K562 (cell line): Measurements from ENCODE around the gene RBM4B. TPM values are rescaled to one million over a fixed set of nuclear protein-coding genes. Genes with fewer than 3 reads are reported as not detected.

Experiments used
- CBX1 ChIP-seq: sonication (generic); IDR thresholded peaks from 2 replicates; pipeline ENCODE4 v1.6.1; 2016; ENCODE audit warnings: antibody characterized with exemption, low read depth, mild to moderate bottlenecking
- CREB1 ChIP-seq, 2 experiments: sonication (generic) in 1 of 2; formaldehyde crosslinking in 1 of 2; IDR thresholded peaks; 2 replicates each; pipeline versions ENCODE4 v1.6.1 to v1.8.0; 2012 to 2022; ENCODE audit warnings: inconsistent platforms in 1 of 2, mild to moderate bottlenecking in 1 of 2, missing genetic modification reagents in 1 of 2, moderate library complexity in 1 of 2
- CREM ChIP-seq: IDR thresholded peaks from 2 replicates; pipeline ENCODE4 v1.6.1; 2014; ENCODE audit warnings: antibody characterized with exemption, low read depth
- CTCFL ChIP-seq: IDR thresholded peaks from 2 replicates; pipeline ENCODE4 v1.6.1; 2011; ENCODE audit warnings: borderline replicate concordance, low read depth, mild to moderate bottlenecking, moderate library complexity, low read length; ENCODE audit not compliant: insufficient read depth, poor library complexity, severe bottlenecking
- E2F8 ChIP-seq: fragments of 450-650 bp; IDR thresholded peaks from 2 replicates; pipeline ENCODE4 v1.7.1; 2018; ENCODE audit warnings: mild to moderate bottlenecking, low read depth; ENCODE audit not compliant: partially characterized antibody
- FOXJ3 ChIP-seq: sonication (generic); formaldehyde crosslinking; IDR thresholded peaks from 2 replicates; pipeline ENCODE4 v1.4.0; 2020; ENCODE audit warnings: mild to moderate bottlenecking, missing genetic modification reagents
- KAT7 ChIP-seq: sonication (generic); formaldehyde crosslinking; IDR thresholded peaks from 2 replicates; pipeline ENCODE4 v1.8.0; 2022; ENCODE audit warnings: missing genetic modification reagents, mild to moderate bottlenecking, borderline replicate concordance
- L3MBTL2 ChIP-seq: fragments of 450-650 bp; IDR thresholded peaks from 2 replicates; pipeline ENCODE4 v1.6.1; 2016; ENCODE audit warnings: mild to moderate bottlenecking, moderate library complexity
- MAFK ChIP-seq: IDR thresholded peaks from 2 replicates; pipeline ENCODE4 v1.6.1; 2011; ENCODE audit warnings: low read length, improper control_type of control experiment
- MAZ ChIP-seq, 2 experiments: fragments of 450-650 bp in 1 of 2; sonication (generic) in 1 of 2; formaldehyde crosslinking; IDR thresholded peaks in 1 of 2; conservative IDR thresholded peaks in 1 of 2; 2 replicates each; pipeline versions ENCODE4 v1.4.0 to v1.5.0; 2020; ENCODE audit warnings: mild to moderate bottlenecking in 1 of 2, missing genetic modification reagents in 1 of 2
- MLLT1 ChIP-seq, 2 experiments: fragments of 450-650 bp; IDR thresholded peaks; 2 replicates each; pipeline ENCODE4 v1.6.1; 2016
- POLR2AphosphoS5 ChIP-seq: IDR thresholded peaks from 2 replicates; pipeline ENCODE4 v1.6.1; 2011; ENCODE audit warnings: mild to moderate bottlenecking, low read depth, low read length, moderate library complexity; ENCODE audit not compliant: control insufficient read depth, insufficient read depth
- RHOXF2B ChIP-seq: fragments of 250-450 bp; sonication (Bioruptor Pico); conservative IDR thresholded peaks from 2 replicates; pipeline ENCODE4 v1.5.1; 2021
- SMARCA4 ChIP-seq: fragments of 450-650 bp; IDR thresholded peaks from 2 replicates; pipeline ENCODE4 v1.6.1; 2016
- TGIF2 ChIP-seq: sonication (generic); formaldehyde crosslinking; IDR thresholded peaks from 2 replicates; pipeline ENCODE4 v1.8.1; 2022; ENCODE audit warnings: mild to moderate bottlenecking, missing genetic modification reagents, moderate library complexity
- XRCC5 ChIP-seq: fragments of 200-400 bp; formaldehyde crosslinking; IDR thresholded peaks from 2 replicates; pipeline ENCODE4 v1.6.1; 2017; ENCODE audit warnings: low read depth, mild to moderate bottlenecking, low read length
- ZNF398 ChIP-seq: fragments of 250-450 bp; sonication (Bioruptor Pico); IDR thresholded peaks from 2 replicates; pipeline ENCODE4 v1.8.0; 2021; ENCODE audit warnings: moderate library complexity, mild to moderate bottlenecking, inconsistent platforms
- ZNF589 ChIP-seq: fragments of 200-800 bp; sonication (Bioruptor generic); IDR thresholded peaks from 2 replicates; pipeline ENCODE4 v1.6.1; 2016; ENCODE audit warnings: low read depth, missing genetic modification characterization, missing compliant biosample characterization
- ZSCAN32 ChIP-seq: fragments of 450-650 bp; formaldehyde crosslinking; IDR thresholded peaks from 2 replicates; pipeline ENCODE4 v1.4.0; 2020; ENCODE audit warnings: mild to moderate bottlenecking, moderate library complexity
- polyA plus RNA-seq, 8 experiments: library from polyadenylated mRNA; depleted of rRNA in 4 of 8; stranded (reverse) in 5 of 8; unstranded in 3 of 8; fragments of >200 nt; fragmentation: Nextera tagmentation in 2 of 8; fragmentation: Illumina TruSeq in 1 of 8; extraction: Ambion mirVana in 2 of 8; extraction: Trizol in 1 of 8; gene quantifications; 2 replicates each; pipeline versions ENCODE4 v1.2.1 to v1.2.3, GENCODE V29; 2011 to 2014; ENCODE audit warnings: inconsistent platforms in 1 of 8, missing spikeins in 1 of 8
- total RNA-seq, 7 experiments: library from RNA; depleted of rRNA in 6 of 7; stranded (reverse); fragments of >200 nt in 6 of 7; fragmentation: Illumina TruSeq in 2 of 7; extraction: Trizol in 2 of 7; gene quantifications; 2 replicates each; pipeline versions ENCODE4 v1.2.1 to v1.2.3, GENCODE V29; 2011 to 2021; ENCODE audit warnings: low replicate concordance in 1 of 7

The RBM4B gene
- total and polyA plus RNA-seq, 9 of the 15 experiments (the other 6 are each of a cell fraction or from before 2014, with no cell fraction given), result 14.6 to 39.9 (median 23.3) TPM

GRCh38 chr11:66616379-66617154 lies 61.1 kb downstream of the RBM4B start, which contains the start of gene RBM14 (continued):
- TF ChIP-seq ZSCAN32 (no peak), MAZ (CRISPR knock-in tag; conservative IDR thresholded peaks at IDR 0.05 in 1 of 2, IDR thresholded peaks at IDR 0.05 in 1 of 2) (peak in 1 of 2 experiments; percentile 86), TGIF2 (no peak; the same call in 1 of the 2 replicates), ZNF398 (CRISPR knock-in tag) (no peak), CTCFL (no peak), CREB1 (IDR thresholded peaks at IDR 0.05) (peak; percentile 86), CREB1 (CRISPR knock-in tag; IDR thresholded peaks at IDR 0.05) (peak; percentile 90), RHOXF2B (CRISPR knock-in tag) (no peak), KAT7 (CRISPR knock-in tag) (peak; percentile 94; the same call in 1 of the 2 replicates), E2F8 (peak; percentile 78), POLR2AphosphoS5 (peak; percentile 97), SMARCA4 (no peak), CREM (peak; percentile 92), FOXJ3 (CRISPR knock-in tag) (no peak), CBX1 (peak; percentile 80; the same call in 1 of the 2 replicates), XRCC5 (peak; percentile 68; the same call in 1 of the 2 replicates), MAFK (no peak), L3MBTL2 (peak; percentile 92), ZNF589 (CRISPR knock-in tag) (peak; percentile 90), MLLT1 (IDR thresholded peaks at IDR 0.05) (peak in 1 of 2 experiments; percentile 89; a peak in 2 of 4 replicates)
